Smooth muscle cell (in vitro differentiated cells): ENCODE measurements around the gene ZDHHC18. TPM values are rescaled to one million over a fixed set of nuclear protein-coding genes. Genes with fewer than 3 reads are reported as not detected.

Experiments
- DNase-seq: peaks from one replicate; lab custom pipeline; 2025; ENCODE audit not compliant: unreplicated experiment; lab: John Stamatoyannopoulos, UW
- H2AFZ ChIP-seq: fragments of 200-600 bp; sonication (generic); 2 replicates; pipeline ENCODE4 v1.6.0; 2016; ENCODE audit warnings: antibody characterized with exemption, low read depth, mild to moderate bottlenecking
- H3F3A ChIP-seq: fragments of 200-600 bp; sonication (generic); 2 replicates; pipeline ENCODE4 v1.6.0; 2017; ENCODE audit warnings: antibody characterized with exemption, low read depth
- H3K27ac ChIP-seq: fragments of 200-600 bp; sonication (generic); 2 replicates; pipeline ENCODE4 v1.5.1; 2016; ENCODE audit warnings: low read depth, mild to moderate bottlenecking
- H3K27me3 ChIP-seq: fragments of 200-600 bp; sonication (generic); 2 replicates; pipeline ENCODE4 v1.6.1; 2016; ENCODE audit warnings: low read depth, mild to moderate bottlenecking
- H3K36me3 ChIP-seq: fragments of 200-600 bp; sonication (generic); 2 replicates; pipeline ENCODE4 v1.5.1; 2016; ENCODE audit warnings: low read depth
- H3K4me1 ChIP-seq: fragments of 200-600 bp; sonication (generic); 2 replicates; pipeline ENCODE4 v1.5.1; 2016; ENCODE audit warnings: low read depth
- H3K4me2 ChIP-seq: fragments of 200-600 bp; sonication (generic); 2 replicates; pipeline ENCODE4 v1.6.0; 2016; ENCODE audit warnings: mild to moderate bottlenecking
- H3K4me3 ChIP-seq: fragments of 200-600 bp; sonication (generic); 2 replicates; pipeline ENCODE4 v1.5.1; 2016; ENCODE audit warnings: mild to moderate bottlenecking
- H3K79me2 ChIP-seq: fragments of 200-600 bp; sonication (generic); 2 replicates; pipeline ENCODE4 v1.6.0; 2016; ENCODE audit warnings: low read depth, mild to moderate bottlenecking
- H3K9ac ChIP-seq: fragments of 200-600 bp; sonication (generic); 2 replicates; pipeline ENCODE4 v1.6.0; 2016; ENCODE audit warnings: low read depth
- H3K9me3 ChIP-seq: fragments of 200-600 bp; sonication (generic); replicated peaks from 2 replicates; pipeline ENCODE4 v1.5.1; 2016; ENCODE audit warnings: low read depth
- H4K20me1 ChIP-seq: fragments of 200-600 bp; sonication (generic); 2 replicates; pipeline ENCODE4 v1.6.0; 2016; ENCODE audit warnings: low read depth
- CTCF ChIP-seq: fragments of 200-600 bp; sonication (generic); IDR thresholded peaks from 2 replicates; pipeline ENCODE4 v1.5.1; 2017; ENCODE audit warnings: borderline replicate concordance, mild to moderate bottlenecking, antibody characterized with exemption; ENCODE audit not compliant: insufficient read depth, poor library complexity, severe bottlenecking
- WGBS: methylation state at CpG from one replicate; pipeline ENCODE4 v1.1.7; 2016; ENCODE audit warnings: low lambda C conversion rate; 5-methylcytosine and 5-hydroxymethylcytosine counted together
- polyA plus RNA-seq: library from polyadenylated mRNA; unstranded; fragments of >200 nt; fragmentation: Nextera tagmentation; extraction: Ambion mirVana; gene quantifications from 2 replicates; pipeline ENCODE4 v1.2.1, GENCODE V29; 2016
- total RNA-seq: library from RNA; depleted of rRNA; stranded (reverse); fragments of >200 nt; gene quantifications from 2 replicates; pipeline ENCODE4 v1.2.3, GENCODE V29; 2014

Gene ZDHHC18
- total and polyA plus RNA-seq, 2 experiments from 2014 or later, result 20.3 to 52.5 TPM

GRCh38 chr1:26858891-26859640, 32.6 kb downstream of the ZDHHC18 start:
- Histone ChIP-seq H3K27ac (peak overlapping the region; percentile 76), H3K36me3 (no peaks in the 10 kb centered on the region), H2AFZ (no peak overlapping the region), H3K4me3 (no peak overlapping the region), H3F3A (no peaks in the 10 kb centered on the region), H3K9me3 (no peaks in the 10 kb centered on the region), H3K4me2 (no peak overlapping the region), H3K4me1 (peaks cover 19% of the 10 kb centered on the region), H3K9ac (no peak overlapping the region), H3K27me3 (no peaks in the 10 kb centered on the region), H4K20me1 (no peaks in the 10 kb centered on the region), H3K79me2 (no peaks in the 10 kb centered on the region)
- 94% methylated on average over 7 of the region's 7 CpGs for WGBS
- DNase-seq, result no peak
- TF ChIP-seq CTCF, result no peak

- H3F3A ChIP-seq, result no peaks in the 10 kb centered on the region
- peak overlapping the region; percentile 8 for H3K9ac ChIP-seq
- no peak overlapping the region for H3K4me3 ChIP-seq
- H3K27ac ChIP-seq, result peak overlapping the region; percentile 78
- H3K9me3 ChIP-seq, result no peaks in the 10 kb centered on the region
- H3K4me2 ChIP-seq, result no peak overlapping the region
- no peaks in the 10 kb centered on the region for H3K27me3 ChIP-seq
- no peaks in the 10 kb centered on the region for H3K79me2 ChIP-seq
- DNase-seq, result no peak
- peaks cover 19% of the 10 kb centered on the region for H3K4me1 ChIP-seq
- no peaks in the 10 kb centered on the region for H3K36me3 ChIP-seq
- 68% methylated on average over 5 of the region's 5 CpGs for WGBS
- TF ChIP-seq CTCF, result peak; percentile 19
- no peak overlapping the region for H2AFZ ChIP-seq
- no peaks in the 10 kb centered on the region for H4K20me1 ChIP-seq
Measured at GRCh38 chr1:26861286-26861701, 34.8 kb downstream of the ZDHHC18 start.

- no peaks in the 10 kb centered on the region for H3F3A ChIP-seq
- no peaks in the 10 kb centered on the region for H3K27me3 ChIP-seq
- peak overlapping the region; percentile 4 for H3K9ac ChIP-seq
- TF ChIP-seq CTCF, result no peak
- DNase-seq, result no peak
- no peak overlapping the region for H3K4me2 ChIP-seq
- 83% methylated on average over 7 of the region's 7 CpGs for WGBS
- no peaks in the 10 kb centered on the region for H3K9me3 ChIP-seq
- no peaks in the 10 kb centered on the region for H4K20me1 ChIP-seq
- peaks cover 12% of the 10 kb centered on the region for H3K4me1 ChIP-seq
- no peak overlapping the region for H3K4me3 ChIP-seq
- H3K36me3 ChIP-seq, result no peaks in the 10 kb centered on the region
- peak overlapping the region; percentile 78 for H3K27ac ChIP-seq
- H2AFZ ChIP-seq, result no peak overlapping the region
- no peaks in the 10 kb centered on the region for H3K79me2 ChIP-seq
Measured at GRCh38 chr1:26861889-26862378, 35.4 kb downstream of the ZDHHC18 start.
